HepG2 (cell line): ENCODE data around the gene MNAT1.

Experiments used
- ARHGAP35 ChIP-seq: sonication (generic); formaldehyde crosslinking; IDR thresholded peaks from 2 replicates; pipeline ENCODE4 v1.9.0; 2022; ENCODE audit warnings: mild to moderate bottlenecking, inconsistent platforms, moderate library complexity, missing genetic modification reagents, borderline replicate concordance
- ATF6 ChIP-seq: sonication (generic); formaldehyde crosslinking; conservative IDR thresholded peaks from 2 replicates; pipeline ENCODE4 v1.4.0; 2020; ENCODE audit warnings: missing genetic modification reagents
- BATF2 ChIP-seq: sonication (generic); formaldehyde crosslinking; IDR thresholded peaks from 2 replicates; pipeline ENCODE4 v1.8.0; 2022; ENCODE audit warnings: mild to moderate bottlenecking, missing genetic modification reagents, moderate library complexity
- EZH2 ChIP-seq: conservative IDR thresholded peaks from 2 replicates; pipeline ENCODE4 v1.6.1; 2012; ENCODE audit warnings: mild to moderate bottlenecking, low read depth, low read length, moderate library complexity
- GMEB1 ChIP-seq: sonication (generic); formaldehyde crosslinking; IDR thresholded peaks from 2 replicates; pipeline ENCODE4 v1.5.1; 2020; ENCODE audit warnings: missing genetic modification reagents, mild to moderate bottlenecking, borderline replicate concordance
- ZBTB25 ChIP-seq: IDR thresholded peaks from 2 replicates; pipeline ENCODE4 v1.6.1; 2018; ENCODE audit warnings: missing genetic modification reagents
- ZNF263 ChIP-seq: sonication (generic); formaldehyde crosslinking; IDR thresholded peaks from 2 replicates; pipeline ENCODE4 v1.4.0; 2020; ENCODE audit warnings: missing genetic modification reagents
- ZSCAN29 ChIP-seq: sonication (generic); formaldehyde crosslinking; conservative IDR thresholded peaks from 2 replicates; pipeline ENCODE4 v1.4.0; 2020; ENCODE audit warnings: mild to moderate bottlenecking, missing genetic modification reagents

GRCh38 chr14:60700598-60700997 lies 34.0 kb upstream of the MNAT1 start:
- TF ChIP-seq ARHGAP35 (CRISPR knock-in tag) (no peak), GMEB1 (CRISPR knock-in tag) (no peak), ATF6 (CRISPR knock-in tag) (no peak), BATF2 (CRISPR knock-in tag) (no peak), ZNF263 (CRISPR knock-in tag) (no peak), EZH2 (no peak), ZBTB25 (CRISPR knock-in tag) (no peak), ZSCAN29 (CRISPR knock-in tag) (no peak)
